ENCODE results near the gene STRA8. TPM values are rescaled to one million over a fixed set of nuclear protein-coding genes. Genes with fewer than 3 reads are reported as not detected.

The STRA8 gene
- total RNA-seq, 4 donors from 2014 or later = not detected

DNA sequence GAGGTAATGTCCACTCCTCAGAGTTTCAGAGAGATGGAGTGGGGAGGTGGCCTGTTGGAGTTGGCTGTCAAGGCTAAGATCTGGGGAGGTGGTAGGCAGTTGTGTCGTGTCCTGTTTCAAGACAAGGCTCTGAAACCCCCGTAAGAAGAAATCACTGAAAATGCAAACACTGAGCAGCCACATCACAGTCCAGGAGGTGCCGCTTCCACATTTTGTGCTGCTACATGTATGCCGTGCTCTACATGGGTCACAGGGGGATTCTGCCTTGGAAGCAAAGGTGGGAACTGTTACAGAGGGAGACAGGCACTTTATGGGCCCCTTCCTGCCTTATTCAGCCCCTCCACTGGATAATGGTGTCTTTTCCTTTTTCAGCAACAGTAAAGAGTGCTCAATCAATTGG lies 34.2 kb upstream of the STRA8 start:
- TF ChIP-seq POLR2A (IDR thresholded peaks at IDR 0.05) = no peak
- no peak for TF ChIP-seq CTCF (IDR thresholded peaks at IDR 0.05 in 4 of 5, conservative IDR thresholded peaks at IDR 0.05 in 1 of 5)
- ATAC-seq (no peak), DNase-seq (no peak)
- intact Hi-C loops (cut with DNase I; ENCODE audit: low total_unique reads) (no loop called here), in situ Hi-C loops (cut with MboI; ENCODE audit: low sequenced_read_pairs in 4 of 4) (loop anchor here in 2 of 4 donors (25.0 kb wide), 2 partner anchors 212 to 537 kb away; partner anchors contain the start of gene AGBL3 (in 1 of the 2))
- Histone ChIP-seq H3K36me3 (peaks cover 0 to 79% of the 10 kb centered on the region in 2 donors), H3K4me1 (peaks cover under 1 to 6% of the 10 kb centered on the region in 2 donors), H3K9me3 (no peaks in the 10 kb centered on the region), H3K4me3 (no peak overlapping the region), H3K27me3 (no peaks in the 10 kb centered on the region), H3K27ac (no peak overlapping the region)

- no peaks in the 10 kb centered on the region for H3K27me3 ChIP-seq
- peaks cover 0 to 84% of the 10 kb centered on the region in 2 donors for H3K36me3 ChIP-seq
- H3K9me3 ChIP-seq = no peaks in the 10 kb centered on the region
- TF ChIP-seq CTCF (IDR thresholded peaks at IDR 0.05 in 4 of 5, conservative IDR thresholded peaks at IDR 0.05 in 1 of 5) (no peak), POLR2A (IDR thresholded peaks at IDR 0.05) (no peak)
- intact Hi-C loops (cut with DNase I; ENCODE audit: low total_unique reads) = no loop called here
- in situ Hi-C loops (cut with MboI; ENCODE audit: low sequenced_read_pairs in 4 of 4) = loop anchor here in 1 of 4 donors (10.0 kb wide), 1 partner anchor 216 kb away; the partner anchor contains the start of gene AGBL3
- peaks cover 2 to 6% of the 10 kb centered on the region in 2 donors for H3K4me1 ChIP-seq
- no peak overlapping the region for H3K27ac ChIP-seq
- H3K4me3 ChIP-seq = no peak overlapping the region
- no peak for DNase-seq
- ATAC-seq = no peak
Measured at GRCh38 chr7:135200821-135201331, 32.8 kb upstream of the STRA8 start.

- H3K9me3 ChIP-seq = no peaks in the 10 kb centered on the region
- peaks cover 0 to 82% of the 10 kb centered on the region in 2 donors for H3K36me3 ChIP-seq
- no peak for ATAC-seq
- no peak for DNase-seq
- in situ Hi-C loops (cut with MboI; ENCODE audit: low sequenced_read_pairs in 4 of 4) = loop anchor here in 1 of 4 donors (10.0 kb wide), 1 partner anchor 217 kb away; the partner anchor contains the start of gene AGBL3
- H3K4me3 ChIP-seq = no peak overlapping the region
- H3K4me1 ChIP-seq = peaks cover 2 to 6% of the 10 kb centered on the region in 2 donors
- intact Hi-C loops (cut with DNase I; ENCODE audit: low total_unique reads) = no loop called here
- H3K27ac ChIP-seq = no peak overlapping the region
- no peaks in the 10 kb centered on the region for H3K27me3 ChIP-seq
- no peak for TF ChIP-seq POLR2A (IDR thresholded peaks at IDR 0.05)
- TF ChIP-seq CTCF (IDR thresholded peaks at IDR 0.05 in 4 of 5, conservative IDR thresholded peaks at IDR 0.05 in 1 of 5) = no peak
Measured at GRCh38 chr7:135201350-135201749, 32.3 kb upstream of the STRA8 start.

GRCh38 chr7:135204341-135204749 lies 29.3 kb upstream of the STRA8 start:
- Histone ChIP-seq H3K36me3 (peaks cover 0 to 54% of the 10 kb centered on the region in 2 donors), H3K27me3 (no peaks in the 10 kb centered on the region), H3K9me3 (no peaks in the 10 kb centered on the region), H3K27ac (no peak overlapping the region), H3K4me1 (peaks cover 6 to 16% of the 10 kb centered on the region in 2 donors), H3K4me3 (no peak overlapping the region)
- in situ Hi-C loops (cut with MboI; ENCODE audit: low sequenced_read_pairs in 4 of 4) = loop anchor here in 1 of 4 donors (10.0 kb wide), 1 partner anchor 220 kb away; the partner anchor contains the start of gene AGBL3
- intact Hi-C loops (cut with DNase I; ENCODE audit: low total_unique reads) = no loop called here
- ATAC-seq (no peak), DNase-seq (no peak)
- TF ChIP-seq CTCF (IDR thresholded peaks at IDR 0.05 in 4 of 5, conservative IDR thresholded peaks at IDR 0.05 in 1 of 5) (no peak), POLR2A (IDR thresholded peaks at IDR 0.05) (no peak)
